ENCODE results near the gene FYB1. TPM values are rescaled to one million over a fixed set of nuclear protein-coding genes. Genes with fewer than 3 reads are reported as not detected.

The FYB1 gene
- total RNA-seq, 1 experiment from 2014 or later, result 0.52 TPM

DNA sequence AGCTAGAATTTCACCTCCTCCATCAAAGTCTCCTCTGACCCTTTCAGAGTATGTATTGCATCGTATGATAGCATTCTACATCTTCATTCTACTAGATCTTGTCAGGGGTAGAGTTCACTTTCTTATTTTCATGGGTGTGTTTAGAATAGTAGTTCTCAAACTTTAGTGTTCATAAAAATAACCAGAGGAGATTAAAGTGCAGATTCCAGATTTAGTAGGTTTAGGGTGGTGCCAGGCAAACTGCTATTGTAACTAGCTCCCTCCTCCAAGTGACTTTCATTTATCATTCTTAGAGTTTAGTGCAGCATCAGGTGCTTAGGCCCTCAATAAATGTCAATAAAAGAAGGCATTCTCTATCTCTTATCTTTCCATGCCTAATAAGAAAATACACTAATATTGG, 7.2 kb upstream of the FYB1 start (continued):
- TF ChIP-seq HMGA2 (CRISPR knock-in tag; IDR thresholded peaks at IDR 0.05), result no peak
- TF ChIP-seq CREM (CRISPR knock-in tag; IDR thresholded peaks at IDR 0.05), result no peak
- no peak for TF ChIP-seq NR1H2 (CRISPR knock-in tag; IDR thresholded peaks at IDR 0.05)
- TF ChIP-seq FOXJ3 (CRISPR knock-in tag; IDR thresholded peaks at IDR 0.05; ENCODE audit: borderline replicate concordance), result no peak
- no peak for TF ChIP-seq ELF4 (CRISPR knock-in tag; IDR thresholded peaks at IDR 0.05; ENCODE audit: low read depth)
- no peak for TF ChIP-seq OVOL2 (CRISPR knock-in tag; IDR thresholded peaks at IDR 0.05; ENCODE audit: borderline replicate concordance)
- no peak for TF ChIP-seq FOXK1 (CRISPR knock-in tag; IDR thresholded peaks at IDR 0.05)
- no peak for TF ChIP-seq USF1 (CRISPR knock-in tag; IDR thresholded peaks at IDR 0.05)
- TF ChIP-seq RELA (CRISPR knock-in tag; IDR thresholded peaks at IDR 0.05; ENCODE audit: borderline replicate concordance), result no peak

- H3K27ac Mint-ChIP-seq, result no peak overlapping the region
Observed at GRCh38 chr5:39226100-39226451, 6.7 kb upstream of the FYB1 start.

More at GRCh38 chr5:39226100-39226451, 6.7 kb upstream of the FYB1 start:
- H3K4me3 Mint-ChIP-seq, result no peak overlapping the region
- no peaks in the 10 kb centered on the region for H3K9me3 Mint-ChIP-seq
- H3K27me3 Mint-ChIP-seq (ENCODE audit: low read depth), result no peaks in the 10 kb centered on the region
- POLR2A ChIA-PET, result no interaction called here
- H3K4me1 Mint-ChIP-seq, result peaks cover 4% of the 10 kb centered on the region
- TF ChIP-seq, protein P1, sequence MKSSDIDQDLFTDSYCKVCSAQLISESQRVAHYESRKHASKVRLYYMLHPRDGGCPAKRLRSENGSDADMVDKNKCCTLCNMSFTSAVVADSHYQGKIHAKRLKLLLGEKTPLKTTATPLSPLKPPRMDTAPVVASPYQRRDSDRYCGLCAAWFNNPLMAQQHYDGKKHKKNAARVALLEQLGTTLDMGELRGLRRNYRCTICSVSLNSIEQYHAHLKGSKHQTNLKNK (CRISPR knock-in tag; IDR thresholded peaks at IDR 0.05), result no peak
- TF ChIP-seq TP53 (CRISPR knock-in tag; IDR thresholded peaks at IDR 0.05) (no peak), FOXJ3 (CRISPR knock-in tag; IDR thresholded peaks at IDR 0.05; ENCODE audit: borderline replicate concordance) (no peak), ETV6 (CRISPR knock-in tag; IDR thresholded peaks at IDR 0.05) (no peak), ZNF138 (CRISPR knock-in tag; conservative IDR thresholded peaks at IDR 0.05) (no peak), HMGA2 (CRISPR knock-in tag; IDR thresholded peaks at IDR 0.05) (no peak), NR2C2 (CRISPR knock-in tag; IDR thresholded peaks at IDR 0.05) (no peak), ZNF396 (CRISPR knock-in tag; IDR thresholded peaks at IDR 0.05; ENCODE audit: borderline replicate concordance) (no peak), FOXK1 (CRISPR knock-in tag; IDR thresholded peaks at IDR 0.05) (no peak), AFF4 (CRISPR knock-in tag; IDR thresholded peaks at IDR 0.05; ENCODE audit: borderline replicate concordance) (no peak), SOX15 (CRISPR knock-in tag; IDR thresholded peaks at IDR 0.05) (no peak), ARID4B (CRISPR knock-in tag; IDR thresholded peaks at IDR 0.05; ENCODE audit: borderline replicate concordance) (no peak), TCF7 (CRISPR knock-in tag; IDR thresholded peaks at IDR 0.05; ENCODE audit: low read depth) (no peak), FOXP1 (CRISPR knock-in tag; IDR thresholded peaks at IDR 0.05; ENCODE audit: borderline replicate concordance) (no peak), ZNF671 (CRISPR knock-in tag; IDR thresholded peaks at IDR 0.05) (no peak), ATF1 (CRISPR knock-in tag; IDR thresholded peaks at IDR 0.05) (no peak)
- TF ChIP-seq, protein P2, sequence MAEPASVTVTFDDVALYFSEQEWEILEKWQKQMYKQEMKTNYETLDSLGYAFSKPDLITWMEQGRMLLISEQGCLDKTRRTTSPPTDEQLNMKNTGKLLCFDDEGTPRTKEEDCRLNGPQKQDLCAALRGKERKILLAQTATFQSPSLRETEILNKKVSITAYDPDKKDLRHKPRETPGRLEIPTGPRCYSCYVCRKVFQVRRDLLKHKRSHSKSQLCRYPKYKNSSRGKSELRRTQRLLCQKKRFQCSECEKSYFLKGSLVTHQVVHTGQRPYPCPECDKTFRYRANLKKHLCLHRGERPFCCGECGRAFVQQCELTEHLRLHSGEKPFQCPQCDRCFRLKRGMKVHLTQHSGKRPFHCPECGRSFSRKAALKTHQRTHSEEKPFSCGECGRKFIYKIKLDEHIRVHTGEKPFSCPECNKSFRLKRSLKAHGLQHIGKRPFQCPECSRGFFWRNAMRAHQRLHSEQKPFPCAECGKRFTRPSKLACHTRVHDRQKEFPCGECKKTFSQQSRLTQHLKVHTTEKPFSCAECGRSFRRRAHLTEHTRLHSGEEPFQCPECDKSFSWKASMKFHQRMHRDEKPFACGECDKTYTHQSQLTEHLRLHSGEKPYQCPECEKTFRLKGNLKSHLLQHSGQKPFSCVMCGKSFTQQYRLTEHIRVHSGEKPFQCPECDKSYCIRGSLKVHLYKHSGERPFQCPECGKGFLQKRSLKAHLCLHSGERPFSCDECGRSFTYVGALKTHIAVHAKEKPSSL (CRISPR knock-in tag; conservative IDR thresholded peaks at IDR 0.05), result no peak
- DNase-seq (ENCODE audit: low spot score) (no peak), ATAC-seq (no peak)
- no peaks in the 10 kb centered on the region for H3K36me3 Mint-ChIP-seq
- CTCF ChIA-PET, result interaction anchor here (0.6 to 1.2 kb wide), 2 partner anchors 9 to 150 kb away, joined by 3 to 9 read pairs; no protein-coding TSS in a partner anchor

Data from WTC11 (cell line).